Fibroblast of lung (primary cell): ENCODE data around the gene DCBLD2.

Experiments used
- EZH2 ChIP-seq: IDR thresholded peaks from 2 replicates; pipeline ENCODE4 v1.5.1; 2012; ENCODE audit warnings: low read length, control low read depth, mild to moderate bottlenecking; ENCODE audit errors: missing control alignments
- TF ChIP-seq, protein P1 (sequence below), 2 donors: IDR thresholded peaks in 1 of 2; conservative IDR thresholded peaks in 1 of 2; 1 replicate in 1 of 2; 2 replicates in 1 of 2; pipeline ENCODE4 v1.5.1; 2011 to 2012; ENCODE audit warnings: low read length in 2 of 2, control low read depth in 1 of 2, inconsistent platforms in 1 of 2, low read depth in 1 of 2, mild to moderate bottlenecking in 1 of 2

GRCh38 chr3:98787181-98787580 is 114.3 kb downstream of the DCBLD2 start:
- TF ChIP-seq, protein P1, sequence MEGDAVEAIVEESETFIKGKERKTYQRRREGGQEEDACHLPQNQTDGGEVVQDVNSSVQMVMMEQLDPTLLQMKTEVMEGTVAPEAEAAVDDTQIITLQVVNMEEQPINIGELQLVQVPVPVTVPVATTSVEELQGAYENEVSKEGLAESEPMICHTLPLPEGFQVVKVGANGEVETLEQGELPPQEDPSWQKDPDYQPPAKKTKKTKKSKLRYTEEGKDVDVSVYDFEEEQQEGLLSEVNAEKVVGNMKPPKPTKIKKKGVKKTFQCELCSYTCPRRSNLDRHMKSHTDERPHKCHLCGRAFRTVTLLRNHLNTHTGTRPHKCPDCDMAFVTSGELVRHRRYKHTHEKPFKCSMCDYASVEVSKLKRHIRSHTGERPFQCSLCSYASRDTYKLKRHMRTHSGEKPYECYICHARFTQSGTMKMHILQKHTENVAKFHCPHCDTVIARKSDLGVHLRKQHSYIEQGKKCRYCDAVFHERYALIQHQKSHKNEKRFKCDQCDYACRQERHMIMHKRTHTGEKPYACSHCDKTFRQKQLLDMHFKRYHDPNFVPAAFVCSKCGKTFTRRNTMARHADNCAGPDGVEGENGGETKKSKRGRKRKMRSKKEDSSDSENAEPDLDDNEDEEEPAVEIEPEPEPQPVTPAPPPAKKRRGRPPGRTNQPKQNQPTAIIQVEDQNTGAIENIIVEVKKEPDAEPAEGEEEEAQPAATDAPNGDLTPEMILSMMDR (conservative IDR thresholded peaks at IDR 0.05 in 1 of 2, IDR thresholded peaks at IDR 0.05 in 1 of 2; ENCODE audit: low read depth in 1 of 2, low read length in 2 of 2): no peak
- TF ChIP-seq EZH2: no peak
